Bronchial epithelial cell (primary cell): ENCODE results near the gene SYT5. TPM values are rescaled to one million over a fixed set of nuclear protein-coding genes. Genes with fewer than 3 reads are reported as not detected.
A peak's percentile ranks its signal among the peaks of the same experiment; 100 is the strongest.

Experiments
- DNase-seq: peaks from one replicate; pipeline ENCODE4 v3.0.0-alpha.2; 2010; ENCODE audit warnings: low read depth
- FAIRE-seq: peaks from 2 replicates; lab custom pipeline; 2011; peaks lifted over from hg19 to GRCh38; lab: Jason Lieb, UNC
- H3K27me3 ChIP-seq: 2 replicates; pipeline ENCODE4 v1.5.1; 2011; ENCODE audit warnings: low read length; ENCODE audit not compliant: control insufficient read depth, insufficient read depth
- H3K36me3 ChIP-seq: 2 replicates; pipeline ENCODE4 v1.5.1; 2011; ENCODE audit warnings: low read length; ENCODE audit not compliant: control insufficient read depth, insufficient read depth
- H3K4me3 ChIP-seq: 2 replicates; pipeline ENCODE4 v1.5.1; 2011; ENCODE audit warnings: mild to moderate bottlenecking, low read depth, low read length, control low read depth
- total RNA-seq: library from RNA; depleted of rRNA; stranded (reverse); fragments of >200 nt; gene quantifications from 2 replicates; pipeline ENCODE4 v1.2.1, GENCODE V29; 2014
- TF ChIP-seq, protein P1 (sequence below): IDR thresholded peaks from 2 replicates; pipeline ENCODE4 v1.5.1; 2011; ENCODE audit warnings: mild to moderate bottlenecking, moderate library complexity, low read length, control low read depth, inconsistent platforms; ENCODE audit not compliant: insufficient read depth, severe bottlenecking

Gene SYT5
- 0.13 and 0.26 TPM in 2 replicates for total RNA-seq

DNA sequence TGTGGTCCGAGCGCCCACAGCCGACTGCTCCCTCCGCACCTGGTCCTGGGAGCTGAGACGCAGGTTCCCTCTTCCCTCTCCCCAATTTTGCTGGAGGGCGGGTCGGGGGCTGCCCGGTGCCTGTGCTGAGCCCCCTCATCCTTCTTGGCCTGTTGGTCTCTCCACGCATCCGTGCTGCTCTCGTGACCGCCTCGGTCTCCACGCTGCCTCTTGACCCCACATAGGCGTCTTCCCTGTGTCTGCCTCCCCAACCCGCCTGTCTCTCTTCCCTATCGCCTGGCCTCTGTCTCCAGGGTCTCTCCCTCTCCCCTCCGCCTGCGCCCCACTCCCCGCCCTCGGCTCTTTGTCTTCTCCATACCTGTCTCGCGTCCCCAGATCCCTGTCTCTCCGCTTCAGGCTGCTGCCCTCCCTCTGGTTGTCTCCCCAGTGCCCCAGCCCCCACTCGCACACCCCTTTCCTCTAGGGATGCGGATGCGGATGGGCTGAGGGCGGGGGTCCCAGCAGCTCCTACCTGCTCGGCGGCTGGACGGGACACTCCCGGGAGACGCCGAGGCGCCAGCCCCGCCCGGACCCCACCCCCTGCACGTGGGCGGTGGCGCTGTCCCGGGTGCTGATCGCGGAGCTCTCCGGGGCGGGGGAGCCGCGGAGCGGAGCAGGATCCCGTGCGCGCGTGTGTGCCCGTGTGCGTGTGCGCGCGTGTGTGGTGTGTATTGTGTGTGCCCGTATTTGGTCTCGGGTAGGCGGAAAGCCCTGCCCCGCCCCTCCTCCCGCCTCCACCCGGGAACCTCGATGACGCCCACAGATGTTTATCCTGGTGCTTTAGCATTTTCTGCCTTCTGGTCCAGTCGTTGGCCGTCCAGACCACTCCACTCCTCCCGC lies at the start of gene SYT5:
TSS of gene SYT5 (minus strand) at position 684 of the 879 bp plus-strand sequence. CDS start 1,248 bp downstream, outside the sequence.
- DNase-seq: no peak
- TF ChIP-seq, protein P1, sequence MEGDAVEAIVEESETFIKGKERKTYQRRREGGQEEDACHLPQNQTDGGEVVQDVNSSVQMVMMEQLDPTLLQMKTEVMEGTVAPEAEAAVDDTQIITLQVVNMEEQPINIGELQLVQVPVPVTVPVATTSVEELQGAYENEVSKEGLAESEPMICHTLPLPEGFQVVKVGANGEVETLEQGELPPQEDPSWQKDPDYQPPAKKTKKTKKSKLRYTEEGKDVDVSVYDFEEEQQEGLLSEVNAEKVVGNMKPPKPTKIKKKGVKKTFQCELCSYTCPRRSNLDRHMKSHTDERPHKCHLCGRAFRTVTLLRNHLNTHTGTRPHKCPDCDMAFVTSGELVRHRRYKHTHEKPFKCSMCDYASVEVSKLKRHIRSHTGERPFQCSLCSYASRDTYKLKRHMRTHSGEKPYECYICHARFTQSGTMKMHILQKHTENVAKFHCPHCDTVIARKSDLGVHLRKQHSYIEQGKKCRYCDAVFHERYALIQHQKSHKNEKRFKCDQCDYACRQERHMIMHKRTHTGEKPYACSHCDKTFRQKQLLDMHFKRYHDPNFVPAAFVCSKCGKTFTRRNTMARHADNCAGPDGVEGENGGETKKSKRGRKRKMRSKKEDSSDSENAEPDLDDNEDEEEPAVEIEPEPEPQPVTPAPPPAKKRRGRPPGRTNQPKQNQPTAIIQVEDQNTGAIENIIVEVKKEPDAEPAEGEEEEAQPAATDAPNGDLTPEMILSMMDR: no peak
- FAIRE-seq: no peak
- Histone ChIP-seq H3K4me3 (peak within 1 kb of the TSS; percentile 16), H3K36me3 (no peaks in the 10 kb centered on the region), H3K27me3 (peaks cover 2% of the 10 kb centered on the region)

DNA sequence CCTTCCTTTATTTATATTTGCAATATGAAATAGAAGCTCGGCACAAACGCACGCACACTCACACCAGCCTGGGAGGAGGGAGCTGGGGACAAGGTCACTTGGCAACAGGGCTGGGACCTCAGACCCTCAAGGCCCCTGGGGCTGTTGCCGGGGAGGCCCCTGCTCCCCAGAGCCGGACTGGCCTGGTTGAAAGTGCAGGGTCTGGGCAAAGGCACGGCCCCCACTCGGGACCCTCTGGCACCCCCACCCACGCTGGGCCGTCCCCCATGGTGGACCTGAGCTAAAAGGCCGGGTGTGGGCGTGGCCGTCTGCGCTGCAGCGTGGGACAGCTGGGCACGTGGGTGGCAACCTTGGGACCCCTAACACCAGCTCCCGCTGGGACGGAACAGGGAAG lies 49.7 kb upstream of the SYT5 start:
- FAIRE-seq (no peak), DNase-seq (no peak)
- Histone ChIP-seq H3K36me3 (peaks cover 18% of the 10 kb centered on the region), H3K4me3 (no peak overlapping the region), H3K27me3 (no peaks in the 10 kb centered on the region)
- TF ChIP-seq, protein P1: no peak

DNA sequence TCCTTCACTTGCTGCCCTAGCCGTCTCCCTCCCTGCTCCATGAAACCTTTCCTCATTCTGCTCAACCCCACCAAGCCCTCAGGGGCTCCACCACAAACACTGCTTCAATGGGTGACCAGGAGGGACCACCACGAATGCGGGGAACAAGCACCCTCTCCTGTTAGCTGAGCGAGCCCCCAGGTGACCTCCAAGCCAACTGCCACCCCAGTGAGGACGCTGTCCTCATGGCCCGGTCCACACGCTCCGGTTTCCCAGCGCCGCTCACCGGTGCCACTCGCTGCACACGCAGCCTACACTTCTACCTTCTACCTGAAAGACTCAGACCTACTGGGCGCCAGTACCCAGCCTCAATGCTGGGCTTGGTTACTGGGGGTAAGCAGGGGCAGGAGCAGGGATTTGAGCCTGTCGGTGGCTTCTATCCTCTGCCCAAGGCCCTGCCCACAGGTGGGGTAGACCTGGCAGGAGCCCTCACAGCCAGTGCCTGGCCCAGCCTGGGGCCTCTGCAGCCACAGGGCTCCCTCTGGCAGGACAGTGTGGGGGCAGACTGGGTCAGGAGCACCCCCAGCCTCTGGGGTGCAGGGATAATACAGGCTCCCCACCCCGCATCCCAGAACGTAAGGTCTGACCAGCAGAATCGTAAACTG lies 49.2 kb upstream of the SYT5 start:
- TF ChIP-seq, protein P1: no peak
- DNase-seq (no peak), FAIRE-seq (no peak)
- Histone ChIP-seq H3K27me3 (no peaks in the 10 kb centered on the region), H3K4me3 (no peak overlapping the region), H3K36me3 (peaks cover 15% of the 10 kb centered on the region)

DNA sequence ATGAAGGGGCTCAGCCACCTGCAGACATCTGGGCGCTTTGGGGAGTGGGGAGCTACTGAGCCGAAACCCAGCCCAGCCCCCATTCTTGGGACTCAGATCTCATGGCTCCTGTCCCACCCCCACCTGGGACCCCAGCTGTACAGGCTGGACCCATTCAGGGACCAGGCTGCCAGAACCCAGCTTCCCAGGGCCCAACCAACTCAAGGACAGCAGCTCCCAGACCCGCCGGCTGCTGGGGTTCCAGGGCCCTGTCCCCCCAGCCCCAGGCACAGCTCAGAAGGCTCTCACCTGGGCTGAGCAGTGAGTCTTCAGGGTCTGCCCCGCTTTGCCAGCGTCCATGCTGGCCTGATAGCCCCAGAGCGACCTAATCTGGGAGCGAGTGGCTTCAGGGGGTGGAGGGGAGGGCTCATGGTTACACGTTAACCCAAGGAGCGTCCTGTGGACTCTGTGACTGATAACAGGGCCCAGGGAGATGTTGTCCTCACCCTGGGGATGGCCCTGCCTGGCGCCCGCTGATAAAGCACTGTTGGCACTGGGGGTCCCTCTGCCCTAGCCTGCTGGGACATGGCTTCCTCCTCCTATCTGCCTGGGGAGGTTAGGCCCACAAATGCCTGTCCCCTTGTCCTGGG lies 48.4 kb upstream of the SYT5 start, which contains the start of gene TMEM86B:
TSS of gene TMEM86B (minus strand) at position 361 of the 629 bp plus-strand sequence. CDS start at position 339, 22 bp downstream.
- H3K4me3 ChIP-seq: no peak within 1 kb of the TSS
- H3K27me3 ChIP-seq: no peaks in the 10 kb centered on the region
- FAIRE-seq: no peak
- peaks cover 15% of the 10 kb centered on the region for H3K36me3 ChIP-seq
- TF ChIP-seq, protein P1: no peak
- no peak for DNase-seq

DNA sequence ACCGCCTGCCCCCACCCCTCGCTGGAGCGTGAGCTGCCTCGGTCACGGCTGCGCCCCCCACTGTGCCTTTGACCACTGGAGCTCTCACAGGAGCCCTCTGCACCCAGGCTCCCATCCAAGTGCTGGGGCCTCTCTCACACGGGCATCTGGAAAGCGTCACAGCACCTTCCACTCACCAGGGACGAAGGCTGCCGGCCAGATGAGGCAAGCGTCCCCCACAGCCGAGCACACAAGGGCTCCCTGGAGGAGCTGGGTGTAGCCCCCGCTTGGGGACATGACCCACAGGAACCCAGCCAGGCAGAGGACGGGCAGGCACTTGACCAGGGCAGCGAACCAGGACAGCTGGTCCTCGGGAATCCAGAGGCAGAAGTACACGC lies 47.9 kb upstream of the SYT5 start:
- DNase-seq (no peak), FAIRE-seq (no peak)
- H3K36me3 ChIP-seq: peaks cover 17% of the 10 kb centered on the region
- TF ChIP-seq, protein P1: no peak
- H3K4me3 ChIP-seq: no peak overlapping the region
- H3K27me3 ChIP-seq: no peaks in the 10 kb centered on the region
